GM19238 (cell line): ENCODE data around the gene DNAJB1.
A peak's percentile ranks its signal among the peaks of the same experiment; 100 is the strongest.

Source experiments
- DNase-seq: peaks from one replicate; pipeline ENCODE4 v3.0.0; 2011; ENCODE audit warnings: low spot score; ENCODE audit not compliant: insufficient read length

The DNAJB1 gene

DNA sequence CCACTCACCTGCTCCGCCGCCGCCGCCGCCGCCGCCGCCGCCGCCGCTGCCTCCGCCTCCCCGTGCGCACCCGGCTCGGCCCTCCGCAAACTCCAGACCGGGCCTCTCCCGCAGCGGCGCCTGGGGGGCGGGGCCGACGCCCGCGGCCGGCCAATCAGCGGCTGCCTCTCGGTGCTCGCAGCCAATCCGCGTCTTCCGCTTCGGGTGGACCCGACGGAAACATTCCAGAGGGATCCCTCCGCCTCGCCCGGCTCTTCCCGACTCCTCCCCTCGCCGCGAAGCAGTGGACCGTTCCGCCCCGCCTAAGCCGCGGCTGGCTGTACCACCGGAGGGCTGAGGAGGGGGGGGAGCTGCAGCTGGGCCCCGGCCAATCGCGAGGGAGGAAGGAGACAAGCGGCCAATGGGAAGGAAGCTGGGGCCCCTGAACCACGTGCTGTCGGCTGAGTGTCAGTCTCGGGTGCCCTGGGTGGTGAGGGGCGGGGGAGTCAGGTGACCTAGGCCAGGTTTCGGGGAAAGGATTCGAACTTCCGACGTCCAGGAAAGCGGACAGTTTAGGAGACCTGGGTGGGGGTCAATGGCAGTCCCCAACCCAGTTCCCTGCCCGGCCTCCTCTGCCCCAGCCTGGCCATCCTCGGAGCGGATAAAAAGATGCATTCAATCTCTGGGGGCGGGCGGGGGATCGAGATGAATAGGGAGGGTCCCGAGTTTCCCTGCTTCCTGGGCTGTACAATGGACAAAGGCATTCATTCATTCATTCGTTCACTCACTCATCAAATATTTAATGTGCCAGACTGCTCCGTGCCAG, 22.0 kb downstream of the DNAJB1 start, which contains the start of gene GIPC1:
GIPC1 (minus strand) TSS at position 99 of the 805 bp plus-strand sequence. CDS start 13,151 bp downstream, outside the sequence.
- DNase-seq = peak; percentile 98

DNA sequence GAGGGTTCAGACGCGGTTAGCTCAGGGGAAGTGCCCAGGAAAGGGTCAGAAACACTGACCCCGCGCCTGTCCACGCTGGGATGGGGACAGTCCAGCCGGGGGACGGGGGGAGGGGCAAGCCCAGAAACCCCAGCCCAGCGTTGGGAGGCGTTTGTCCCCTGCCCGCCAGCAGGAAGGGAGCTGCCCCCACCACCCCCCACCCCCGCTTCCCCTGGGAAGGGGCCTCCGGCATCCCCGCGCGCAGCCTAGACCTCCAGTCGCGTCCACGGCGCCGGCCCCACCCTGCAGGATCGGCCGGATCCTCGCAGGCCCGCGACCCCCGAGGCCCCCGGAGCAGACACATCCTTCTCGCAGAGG, 22.5 kb downstream of the DNAJB1 start:
- DNase-seq = no peak

- DNase-seq = no peak
Observed at GRCh38 chr19:14494910-14495671, 23.1 kb downstream of the DNAJB1 start.

DNA sequence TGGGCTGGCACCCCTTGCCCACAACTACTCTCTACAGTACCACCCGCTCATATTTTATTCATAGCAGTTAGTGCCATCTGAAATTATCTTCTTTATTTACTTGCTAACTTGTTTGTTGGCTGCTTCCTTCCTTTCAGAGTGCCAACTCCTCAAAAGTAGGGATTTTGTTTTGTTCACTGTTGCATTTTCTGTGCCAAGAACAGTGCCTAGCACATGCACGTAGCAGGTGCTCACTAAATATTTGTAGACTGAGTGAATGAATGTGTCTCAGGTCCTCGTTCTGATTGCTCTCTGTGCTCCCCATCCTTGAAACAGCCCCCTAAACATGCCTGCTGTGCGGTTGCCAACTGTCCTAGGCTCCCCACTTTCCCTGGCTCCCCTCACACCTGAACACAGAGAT, 23.8 kb downstream of the DNAJB1 start:
- no peak for DNase-seq

DNA sequence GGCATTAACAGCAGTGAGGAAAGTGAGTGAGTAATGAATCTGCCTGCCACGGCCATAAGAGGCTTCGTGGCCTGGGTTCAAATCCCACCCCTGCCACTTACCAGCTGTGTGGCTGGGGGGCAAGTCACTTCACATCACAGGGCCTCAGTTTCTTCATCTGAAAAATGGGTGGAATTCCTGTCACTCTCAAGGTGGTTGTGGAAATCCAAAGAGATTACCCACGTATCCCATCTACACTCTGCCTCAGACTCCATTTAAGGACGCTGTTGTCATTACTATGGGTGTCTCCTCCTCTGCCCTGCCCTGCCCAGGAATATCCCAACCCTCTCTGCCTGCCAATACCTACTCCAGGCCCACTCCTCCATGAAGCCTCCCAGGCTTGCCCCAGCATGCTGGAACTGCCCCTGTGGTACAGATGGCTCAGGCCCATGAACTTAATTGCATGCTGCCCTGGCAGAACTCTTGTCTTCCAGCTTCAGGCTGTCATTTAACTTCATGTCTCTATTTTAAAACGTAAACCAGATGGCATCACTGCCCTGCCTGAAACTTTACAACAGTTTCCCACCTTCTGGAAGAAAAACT, 25.4 kb downstream of the DNAJB1 start:
- DNase-seq = no peak

- DNase-seq = no peak
Observed at GRCh38 chr19:14487370-14488125, 30.6 kb downstream of the DNAJB1 start.

GRCh38 chr19:14482172-14482941, 35.8 kb downstream of the DNAJB1 start:
- no peak for DNase-seq

GRCh38 chr19:14480700-14481079, 37.5 kb downstream of the DNAJB1 start:
- DNase-seq = no peak

DNA sequence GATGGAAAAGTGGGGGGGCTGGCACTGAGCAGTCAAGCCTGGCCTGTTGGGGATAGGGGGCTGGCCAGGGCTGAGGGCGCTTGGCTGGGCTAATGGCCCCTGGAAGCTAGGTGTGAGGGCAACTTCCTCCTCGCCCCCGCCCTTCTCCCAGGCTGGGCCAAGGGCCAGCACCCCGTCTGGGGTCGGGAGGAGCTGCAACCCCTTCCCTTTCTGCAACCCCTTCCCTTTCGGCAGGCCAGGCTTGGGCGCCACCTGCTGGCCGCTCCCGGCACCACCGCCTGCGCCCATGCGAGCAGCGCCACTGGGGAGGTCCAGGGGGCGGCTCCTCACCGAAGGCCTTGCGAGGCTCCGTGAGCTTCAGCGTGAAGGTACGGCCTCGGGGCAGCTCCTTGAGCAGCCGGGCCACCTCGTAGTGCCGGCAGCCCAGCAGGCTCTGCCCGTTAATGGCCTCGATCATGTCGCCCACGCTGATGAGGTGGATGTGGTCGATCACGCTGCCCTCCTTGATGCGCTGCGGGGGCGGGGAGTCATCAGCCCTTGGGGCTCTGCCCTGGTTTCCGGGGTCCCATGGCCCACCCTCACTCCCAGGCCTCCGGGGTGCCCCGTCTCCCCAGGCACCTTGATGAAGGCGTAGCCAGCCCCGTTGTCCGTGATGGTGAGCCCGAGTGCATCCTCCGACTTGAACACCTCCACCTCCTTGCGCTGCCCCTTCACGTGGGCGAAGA, 38.1 kb downstream of the DNAJB1 start:
- peak; percentile 83 for DNase-seq

DNA sequence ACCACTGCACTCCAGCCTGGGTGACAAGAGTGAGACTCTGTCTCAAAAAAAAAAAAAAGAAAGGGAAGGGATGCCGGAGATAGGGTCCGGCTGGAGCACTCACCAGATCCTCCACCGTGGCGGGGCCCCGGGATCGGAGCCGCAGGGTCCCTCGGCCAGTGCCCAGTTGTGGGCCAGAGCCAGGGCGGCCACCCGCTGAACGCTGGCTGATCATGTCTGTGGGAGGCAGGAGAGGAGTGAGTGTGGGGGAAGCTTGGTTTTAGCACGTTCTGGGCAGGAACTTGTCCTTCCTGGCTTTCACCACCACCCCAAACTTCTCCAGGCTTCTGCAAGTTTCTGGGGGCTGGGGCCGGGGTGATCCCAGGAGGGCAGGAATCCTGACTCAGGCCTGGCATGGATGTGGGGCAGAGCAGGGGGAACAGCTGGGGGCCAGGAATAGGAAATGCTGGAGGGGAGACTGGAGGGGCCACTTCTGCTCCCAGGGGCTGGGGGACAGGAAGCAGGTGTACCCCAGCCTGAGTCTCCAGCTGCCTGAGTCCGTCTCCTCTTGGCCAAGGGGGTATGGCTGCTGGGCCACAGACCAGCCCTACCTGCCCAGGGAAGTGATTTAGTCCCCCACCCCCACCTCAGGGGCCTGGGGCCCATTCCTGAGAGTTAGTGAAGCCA, 38.8 kb downstream of the DNAJB1 start:
- no peak for DNase-seq

GRCh38 chr19:14478113-14478545, 40.1 kb downstream of the DNAJB1 start:
- no peak for DNase-seq

- DNase-seq = no peak
Observed at GRCh38 chr19:14477418-14478112, 40.6 kb downstream of the DNAJB1 start.

DNA sequence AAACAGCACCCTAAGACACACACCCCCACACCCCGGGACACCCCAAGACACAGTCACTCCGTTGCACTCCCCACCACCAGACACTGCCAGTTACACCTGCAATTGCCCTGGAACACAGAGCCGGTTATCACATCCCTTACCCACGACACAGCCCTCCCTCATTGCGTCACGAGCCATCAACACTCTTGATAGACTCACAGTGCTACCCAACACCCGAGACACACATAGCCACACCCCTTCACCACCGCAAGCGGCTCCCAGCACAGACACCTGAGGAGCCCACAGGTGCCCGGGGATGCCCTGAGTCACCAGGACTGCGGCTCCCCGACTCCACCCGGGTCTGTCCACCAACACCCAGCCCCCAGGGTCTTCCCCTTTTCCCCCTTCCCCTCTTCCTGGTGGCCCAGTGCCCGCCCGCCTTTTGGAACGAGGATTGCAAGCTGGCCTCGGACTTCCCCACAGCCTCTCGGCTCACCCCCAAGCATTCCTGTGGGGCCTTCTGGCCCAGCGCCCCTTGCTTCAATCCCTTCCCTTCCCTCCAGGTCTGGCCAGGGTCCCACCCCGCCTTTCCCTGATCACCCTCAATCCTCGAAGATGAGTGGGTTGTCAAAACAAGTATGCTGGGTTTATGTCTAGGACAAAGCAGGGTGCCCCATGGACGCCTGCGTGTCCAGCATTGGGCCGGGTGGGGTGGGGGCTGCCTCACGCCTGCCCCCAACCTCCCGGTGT, 41.4 kb downstream of the DNAJB1 start:
- DNase-seq = no peak

DNA sequence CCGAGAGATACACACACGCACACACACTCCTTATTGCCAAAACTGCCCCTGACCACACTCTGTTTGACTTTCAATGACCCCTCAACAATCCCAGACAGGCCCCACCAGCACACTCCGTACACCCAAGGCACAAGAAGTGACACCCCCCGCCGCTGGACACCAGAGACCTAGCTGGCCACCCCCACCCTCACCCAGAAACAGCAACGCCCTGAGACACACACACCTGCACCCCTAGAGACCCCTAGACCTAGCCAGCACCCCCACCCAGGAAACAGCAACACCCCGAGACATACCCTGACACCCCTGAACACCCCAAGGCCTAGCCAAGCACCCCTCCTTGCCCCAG, 41.9 kb downstream of the DNAJB1 start:
- DNase-seq = peak; percentile 5

DNA sequence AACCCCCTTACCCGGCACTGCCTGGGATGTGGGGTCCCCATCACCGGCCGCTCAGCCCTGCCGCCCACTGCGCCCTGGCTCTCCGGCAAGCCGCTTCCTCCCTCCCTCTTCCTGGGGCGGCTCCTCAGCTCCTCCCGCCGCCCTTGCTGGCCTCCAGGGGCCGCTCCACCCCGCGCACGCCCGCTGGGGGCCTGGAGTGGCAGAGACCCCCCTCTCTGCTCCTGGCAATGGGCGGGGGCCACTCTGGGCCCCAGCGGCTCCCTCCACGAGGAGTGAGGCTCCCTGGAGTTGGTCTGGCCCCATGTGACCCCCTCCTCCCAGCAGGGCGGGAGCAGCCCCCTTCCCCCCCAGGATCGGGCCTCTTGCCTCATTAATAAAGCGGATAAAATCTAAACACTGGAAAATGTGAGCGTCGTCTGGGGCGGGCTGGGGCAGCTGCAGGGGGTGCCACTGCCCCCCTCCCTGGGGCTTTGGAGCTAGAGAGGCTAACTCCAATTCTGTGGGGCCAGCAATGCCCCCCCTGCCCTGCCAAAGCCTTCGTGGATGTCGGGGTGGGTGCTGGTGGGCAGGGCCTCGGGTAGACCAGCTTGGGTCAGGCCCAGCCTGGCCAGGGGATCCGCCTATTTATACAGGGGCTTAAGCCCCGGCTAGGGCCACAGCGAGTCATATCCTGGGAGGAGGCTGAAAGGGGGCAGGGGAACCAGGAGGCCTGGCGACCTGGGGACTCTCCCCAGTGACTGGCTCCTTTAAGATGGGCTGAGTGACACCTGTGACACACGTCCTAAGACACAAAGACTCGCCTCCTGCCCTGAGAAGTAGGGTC, 42.7 kb downstream of the DNAJB1 start, which contains the start of gene PTGER1:
PTGER1 (minus strand) TSS at position 104 of the 823 bp plus-strand sequence. CDS start 1,034 bp downstream, outside the sequence.
- DNase-seq = no peak

- no peak for DNase-seq
Observed at GRCh38 chr19:14474827-14475226, 43.4 kb downstream of the DNAJB1 start.

- peak; percentile 4 for DNase-seq
Observed at GRCh38 chr19:14473978-14474578, 44.1 kb downstream of the DNAJB1 start.
